Measurements from ENCODE around the gene IRF2BP2. TPM values are rescaled to one million over a fixed set of nuclear protein-coding genes. Genes with fewer than 3 reads are reported as not detected.

Gene IRF2BP2
- total RNA-seq, 6 donors from 2014 or later: 83.8 to 157 (median 116) TPM

DNA sequence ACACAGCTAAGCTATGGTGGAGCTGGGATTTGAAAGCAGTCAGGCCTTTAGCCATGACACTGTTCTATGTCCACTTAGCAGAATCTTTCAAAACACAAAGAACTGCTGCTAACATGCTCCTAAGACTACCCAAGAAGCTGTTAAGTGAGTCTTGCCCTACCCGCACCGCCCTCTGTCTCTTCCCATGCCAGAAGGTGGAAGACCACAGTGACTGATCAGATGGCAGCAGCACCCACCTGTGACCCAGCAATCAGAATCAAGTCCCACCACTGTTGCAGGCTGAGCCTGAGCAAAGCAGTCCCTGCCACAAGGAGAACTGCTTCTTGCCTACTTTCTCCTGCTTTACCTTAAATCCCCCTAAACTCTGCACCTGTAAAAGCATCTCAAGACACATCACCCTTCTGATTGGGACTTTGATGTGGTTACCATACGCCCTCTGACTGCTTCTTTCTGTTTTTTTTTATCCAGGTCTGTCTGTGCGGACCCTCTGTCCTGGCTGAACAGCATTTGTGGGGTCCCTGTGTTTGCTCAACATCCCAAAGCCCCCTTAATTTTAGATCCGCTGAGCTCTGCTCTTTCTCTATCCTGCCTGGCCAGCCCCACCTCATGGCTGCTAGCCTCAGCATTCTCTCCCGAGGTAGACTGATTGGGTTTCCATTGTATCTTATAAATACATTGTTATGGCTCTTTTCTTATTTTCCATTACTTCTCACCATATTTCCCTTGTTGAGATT is 16.0 kb downstream of the IRF2BP2 start:
- ATAC-seq (ENCODE audit: low FRiP score in 2 of 2): no peak
- Histone ChIP-seq H3K9me3 (no peaks in the 10 kb centered on the region), H3K4me3 (no peak overlapping the region), H3K4me1 (peaks cover 6 to 11% (median 10%) of the 10 kb centered on the region in 4 donors), H3K27me3 (no peaks in the 10 kb centered on the region), H3K27ac (no peak overlapping the region), H3K36me3 (no peaks in the 10 kb centered on the region)
- no peak for DNase-seq
- TF ChIP-seq EP300 (IDR thresholded peaks at IDR 0.05): no peak
- no peak for TF ChIP-seq CTCF (IDR thresholded peaks at IDR 0.05)
- TF ChIP-seq POLR2A (IDR thresholded peaks at IDR 0.05): no peak
- no peak for TF ChIP-seq POLR2AphosphoS5 (IDR thresholded peaks at IDR 0.05)
- WGBS, 2 donors: 93 to 98% methylated on average over 6 of the region's 6 CpGs

DNA sequence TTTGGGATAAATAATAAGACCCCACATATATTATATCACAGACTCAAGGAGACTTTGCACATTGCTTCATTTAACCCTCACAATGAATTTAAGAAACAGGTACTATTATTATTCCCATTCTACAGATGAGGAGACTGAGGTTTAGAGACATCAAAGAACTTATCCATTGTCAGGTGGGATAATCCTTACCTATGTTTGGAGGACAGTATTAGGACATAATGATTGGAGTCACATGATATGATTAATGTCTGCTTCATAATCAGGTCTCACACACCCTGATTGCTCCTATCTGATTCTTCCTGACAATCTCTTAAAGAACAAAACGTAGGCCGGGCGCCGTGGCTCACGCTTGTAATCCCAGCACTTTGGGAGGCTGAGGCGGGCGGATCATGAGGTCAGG is 16.9 kb downstream of the IRF2BP2 start:
- TF ChIP-seq POLR2AphosphoS5 (IDR thresholded peaks at IDR 0.05) (no peak), POLR2A (IDR thresholded peaks at IDR 0.05) (no peak)
- H3K4me3 ChIP-seq: no peak overlapping the region
- H3K27me3 ChIP-seq: no peaks in the 10 kb centered on the region
- ATAC-seq (ENCODE audit: low FRiP score in 2 of 2) (no peak), DNase-seq (no peak)
- no peak overlapping the region for H3K27ac ChIP-seq
- peaks cover 0 to 3% (median 2%) of the 10 kb centered on the region in 4 donors for H3K4me1 ChIP-seq
- H3K9me3 ChIP-seq: no peaks in the 10 kb centered on the region
- 97 to 98% methylated on average over 7 of the region's 7 CpGs for WGBS, 2 donors
- H3K36me3 ChIP-seq: no peaks in the 10 kb centered on the region

GRCh38 chr1:234592240-234592639 is 17.7 kb downstream of the IRF2BP2 start:
- Histone ChIP-seq H3K4me1 (no peaks in the 10 kb centered on the region), H3K27me3 (no peaks in the 10 kb centered on the region), H3K4me3 (no peak overlapping the region), H3K27ac (no peak overlapping the region), H3K9me3 (no peaks in the 10 kb centered on the region), H3K36me3 (no peaks in the 10 kb centered on the region)
- 92 to 93% methylated on average over 3 to 5 of the region's 5 CpGs for WGBS, 2 donors
- ATAC-seq (ENCODE audit: low FRiP score in 2 of 2) (no peak), DNase-seq (no peak)
- TF ChIP-seq CTCF (IDR thresholded peaks at IDR 0.05): no peak

DNA sequence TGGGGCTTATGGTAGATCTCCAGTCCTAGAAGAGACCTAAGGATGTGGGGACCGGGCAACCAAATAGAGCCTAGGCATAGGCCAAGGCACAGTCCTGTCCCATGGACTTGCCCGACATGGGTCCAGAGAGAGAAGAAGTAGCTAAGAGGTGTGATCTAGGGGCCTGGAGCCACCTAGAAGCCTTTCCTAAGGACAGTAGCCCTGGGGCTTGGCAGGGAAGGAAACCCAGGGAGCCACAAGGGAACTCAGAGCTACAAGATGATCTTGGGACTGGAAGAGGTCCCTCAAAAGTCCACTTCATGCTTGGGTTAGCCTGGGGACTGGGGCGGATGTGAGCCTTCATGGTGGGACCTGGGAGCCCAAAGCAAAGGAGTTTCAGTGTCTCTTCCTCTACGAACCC is 18.8 kb downstream of the IRF2BP2 start:
- WGBS, 2 donors: 88 to 91% methylated on average over 4 of the region's 4 CpGs
- H3K27ac ChIP-seq: no peak overlapping the region
- DNase-seq (no peak), ATAC-seq (ENCODE audit: low FRiP score in 2 of 2) (no peak)
- peaks cover 0 to 2% (median 0%) of the 10 kb centered on the region in 4 donors for H3K4me1 ChIP-seq
- no peak overlapping the region for H3K4me3 ChIP-seq
- H3K9me3 ChIP-seq: no peaks in the 10 kb centered on the region
- TF ChIP-seq EP300 (IDR thresholded peaks at IDR 0.05): no peak
- TF ChIP-seq POLR2AphosphoS5 (IDR thresholded peaks at IDR 0.05): no peak
- no peak for TF ChIP-seq POLR2A (IDR thresholded peaks at IDR 0.05)
- TF ChIP-seq CTCF (IDR thresholded peaks at IDR 0.05): no peak
- no peaks in the 10 kb centered on the region for H3K27me3 ChIP-seq
- H3K36me3 ChIP-seq: no peaks in the 10 kb centered on the region

GRCh38 chr1:234589854-234590620 is 19.9 kb downstream of the IRF2BP2 start:
- no peak for DNase-seq
- Histone ChIP-seq H3K4me3 (no peak overlapping the region), H3K27ac (no peak overlapping the region), H3K27me3 (no peaks in the 10 kb centered on the region), H3K9me3 (no peaks in the 10 kb centered on the region), H3K4me1 (peaks cover 0 to 2% (median 0%) of the 10 kb centered on the region in 4 donors), H3K36me3 (no peaks in the 10 kb centered on the region)
- 84 to 87% methylated on average over 7 of the region's 7 CpGs for WGBS, 2 donors
- ATAC-seq (ENCODE audit: low FRiP score in 2 of 2): no peak
- TF ChIP-seq EP300 (IDR thresholded peaks at IDR 0.05) (no peak), CTCF (IDR thresholded peaks at IDR 0.05) (no peak), POLR2AphosphoS5 (IDR thresholded peaks at IDR 0.05) (no peak), POLR2A (IDR thresholded peaks at IDR 0.05) (no peak)
